ENCODE data around the gene MRGPRX2.

The MRGPRX2 gene

DNA sequence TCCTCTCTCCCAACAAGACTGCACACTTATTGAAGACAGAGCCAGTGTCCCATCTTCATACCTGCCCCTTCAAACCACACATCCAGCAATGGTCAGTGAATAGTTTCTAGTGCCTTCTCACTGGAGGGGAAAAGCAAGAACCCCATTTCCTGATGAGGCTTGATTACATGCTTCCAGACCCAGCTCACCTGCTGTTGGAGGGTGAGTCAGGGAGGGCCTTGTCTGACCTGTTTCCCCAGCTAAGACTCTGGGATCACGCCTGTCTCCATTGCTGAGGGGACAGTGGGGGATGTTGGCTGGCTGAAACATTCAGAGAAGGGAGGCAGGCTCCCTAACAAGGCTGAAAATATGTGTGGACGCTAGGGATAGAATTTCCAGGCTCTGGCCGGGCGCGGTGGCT is 28.9 kb upstream of the MRGPRX2 start:
- Histone ChIP-seq H3K4me1 (ENCODE audit: control insufficient read depth, insufficient read depth, low read length) (no peaks in the 10 kb centered on the region), H3K4me3 (ENCODE audit: low read length) (no peak overlapping the region), H3K9ac (ENCODE audit: low read length) (no peak overlapping the region), H3K27ac (ENCODE audit: low read depth, low read length) (no peak overlapping the region), H3K36me3 (ENCODE audit: control insufficient read depth, insufficient read depth, low read length) (no peaks in the 10 kb centered on the region), H3K27me3 (ENCODE audit: control insufficient read depth, insufficient read depth, low read length) (no peaks in the 10 kb centered on the region)

DNA sequence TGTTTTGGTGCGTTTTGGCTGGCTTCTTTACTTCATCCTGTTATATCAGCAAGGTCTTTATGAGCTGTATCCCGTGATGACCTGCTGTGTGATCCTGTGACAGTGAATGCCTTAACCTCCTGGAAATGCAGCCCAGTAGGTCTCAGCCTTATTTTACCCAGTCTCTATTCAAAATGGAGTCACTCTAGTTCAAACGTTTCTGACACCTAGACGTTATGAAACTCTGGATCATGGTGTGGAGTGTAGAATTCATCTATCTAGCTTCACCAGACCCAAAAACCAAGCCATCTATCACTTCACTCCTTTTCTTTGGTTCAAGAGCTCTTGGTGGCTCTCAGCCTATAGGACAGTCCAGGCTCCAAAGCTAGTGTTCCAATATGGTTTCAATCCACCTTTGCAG is 28.3 kb upstream of the MRGPRX2 start:
- H3K4me3 ChIP-seq (ENCODE audit: low read length) = no peak overlapping the region
- no peak overlapping the region for H3K9ac ChIP-seq (ENCODE audit: low read length)
- no peaks in the 10 kb centered on the region for H3K4me1 ChIP-seq (ENCODE audit: control insufficient read depth, insufficient read depth, low read length)
- H3K27ac ChIP-seq (ENCODE audit: low read depth, low read length) = no peak overlapping the region
- no peaks in the 10 kb centered on the region for H3K27me3 ChIP-seq (ENCODE audit: control insufficient read depth, insufficient read depth, low read length)
- H3K36me3 ChIP-seq (ENCODE audit: control insufficient read depth, insufficient read depth, low read length) = no peaks in the 10 kb centered on the region

DNA sequence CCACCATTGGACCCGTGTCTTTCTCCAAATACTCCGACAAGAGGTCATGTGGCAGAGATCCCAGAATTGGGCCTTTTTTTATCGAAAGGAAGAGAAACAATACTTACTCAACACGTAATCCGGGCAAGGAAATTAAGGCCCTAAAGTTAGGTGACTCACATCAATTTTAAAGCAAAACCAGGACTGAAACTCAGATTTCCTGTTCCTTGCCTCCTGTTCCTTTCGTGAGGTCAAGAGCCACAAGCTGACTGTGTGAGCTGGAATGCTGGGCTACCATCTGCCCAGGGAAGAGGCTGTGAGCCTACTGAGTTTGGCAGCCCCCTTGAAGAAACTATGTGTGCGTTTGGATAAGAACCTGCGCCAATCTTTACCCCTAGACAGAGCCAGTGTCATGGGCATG is 27.1 kb upstream of the MRGPRX2 start:
- no peak overlapping the region for H3K27ac ChIP-seq (ENCODE audit: low read depth, low read length)
- no peaks in the 10 kb centered on the region for H3K4me1 ChIP-seq (ENCODE audit: control insufficient read depth, insufficient read depth, low read length)
- H3K27me3 ChIP-seq (ENCODE audit: control insufficient read depth, insufficient read depth, low read length) = no peaks in the 10 kb centered on the region
- H3K4me3 ChIP-seq (ENCODE audit: low read length) = no peak overlapping the region
- H3K9ac ChIP-seq (ENCODE audit: low read length) = no peak overlapping the region
- no peaks in the 10 kb centered on the region for H3K36me3 ChIP-seq (ENCODE audit: control insufficient read depth, insufficient read depth, low read length)

DNA sequence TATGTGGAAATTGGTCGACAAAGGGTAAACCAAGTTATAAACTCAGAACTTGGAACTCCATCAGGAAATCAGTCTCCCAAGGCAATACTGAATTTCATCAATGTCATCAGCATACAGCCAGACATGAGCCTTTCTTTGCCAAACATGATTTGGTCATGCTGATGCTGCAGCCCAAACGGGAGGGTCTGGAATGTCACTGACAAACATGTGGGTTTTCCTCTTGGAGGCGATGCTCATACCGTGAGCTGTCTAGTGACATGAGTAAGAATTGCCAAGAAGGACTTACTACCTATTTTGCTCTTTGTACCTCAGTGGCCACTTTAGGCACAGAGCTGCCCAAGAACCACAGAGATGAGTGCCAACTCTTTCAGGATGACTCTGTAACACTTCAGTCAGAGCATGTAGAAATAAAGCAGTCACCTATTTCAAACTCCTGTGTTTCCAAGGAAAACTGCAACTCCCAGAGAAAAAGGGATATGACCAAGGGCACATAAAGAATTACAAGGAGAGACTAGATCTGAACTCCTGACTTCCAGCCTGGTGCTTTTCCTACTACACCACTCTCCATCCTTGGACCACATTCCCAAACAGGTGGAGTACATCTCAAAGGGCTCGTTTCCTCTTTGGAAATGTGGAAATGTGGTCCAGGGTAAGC is 24.3 kb upstream of the MRGPRX2 start:
- H3K27me3 ChIP-seq (ENCODE audit: control insufficient read depth, insufficient read depth, low read length) = no peaks in the 10 kb centered on the region
- H3K4me3 ChIP-seq (ENCODE audit: low read length) = no peak overlapping the region
- no peaks in the 10 kb centered on the region for H3K36me3 ChIP-seq (ENCODE audit: control insufficient read depth, insufficient read depth, low read length)
- H3K4me1 ChIP-seq (ENCODE audit: control insufficient read depth, insufficient read depth, low read length) = no peaks in the 10 kb centered on the region
- H3K27ac ChIP-seq (ENCODE audit: low read depth, low read length) = no peak overlapping the region
- H3K9ac ChIP-seq (ENCODE audit: low read length) = no peak overlapping the region

DNA sequence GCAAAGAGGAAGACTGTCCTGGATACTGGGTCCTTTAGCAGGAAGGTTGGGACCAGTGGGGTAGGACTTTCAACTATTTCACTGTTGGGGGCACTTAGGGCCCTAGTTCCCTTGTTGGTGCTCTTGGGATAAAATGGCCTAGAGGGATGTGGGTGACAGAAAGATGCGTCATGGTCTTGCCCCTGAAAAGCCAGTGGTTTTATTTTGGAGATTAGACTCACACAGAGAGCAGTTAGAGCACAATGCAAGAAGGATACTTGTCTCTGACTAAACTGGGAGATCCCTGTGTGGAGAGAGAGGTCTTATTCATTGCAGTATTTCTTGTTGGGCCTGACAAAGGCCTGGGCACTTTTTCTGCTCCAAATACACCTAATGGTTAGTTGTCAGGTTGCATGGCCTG is 22.6 kb upstream of the MRGPRX2 start:
- no peaks in the 10 kb centered on the region for H3K27me3 ChIP-seq (ENCODE audit: control insufficient read depth, insufficient read depth, low read length)
- no peaks in the 10 kb centered on the region for H3K4me1 ChIP-seq (ENCODE audit: control insufficient read depth, insufficient read depth, low read length)
- H3K9ac ChIP-seq (ENCODE audit: low read length) = no peak overlapping the region
- no peaks in the 10 kb centered on the region for H3K36me3 ChIP-seq (ENCODE audit: control insufficient read depth, insufficient read depth, low read length)
- H3K4me3 ChIP-seq (ENCODE audit: low read length) = no peak overlapping the region
- no peak overlapping the region for H3K27ac ChIP-seq (ENCODE audit: low read depth, low read length)

DNA sequence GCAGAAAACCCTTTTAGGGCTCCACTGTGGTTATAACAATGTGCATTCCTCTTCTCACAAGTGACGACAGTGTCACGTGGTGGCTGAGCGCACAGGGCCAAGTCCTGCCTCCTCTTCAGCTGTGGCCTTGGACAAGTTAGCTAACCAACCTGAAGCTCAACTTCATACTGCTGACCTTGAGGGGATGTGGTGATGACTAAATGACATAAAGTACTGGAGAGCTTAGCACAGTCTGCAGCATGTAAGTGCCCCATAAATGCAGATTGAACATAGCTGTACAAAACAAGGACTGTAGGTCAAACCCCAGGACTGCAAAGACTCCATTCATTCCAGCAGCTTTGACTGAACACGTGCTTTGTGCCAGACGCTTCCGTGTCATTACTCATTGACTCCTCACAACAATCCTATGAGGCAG is 20.1 kb upstream of the MRGPRX2 start:
- no peak overlapping the region for H3K9ac ChIP-seq (ENCODE audit: low read length)
- H3K4me1 ChIP-seq (ENCODE audit: control insufficient read depth, insufficient read depth, low read length) = no peaks in the 10 kb centered on the region
- no peak overlapping the region for H3K4me3 ChIP-seq (ENCODE audit: low read length)
- H3K36me3 ChIP-seq (ENCODE audit: control insufficient read depth, insufficient read depth, low read length) = no peaks in the 10 kb centered on the region
- H3K27ac ChIP-seq (ENCODE audit: low read depth, low read length) = no peak overlapping the region
- H3K27me3 ChIP-seq (ENCODE audit: control insufficient read depth, insufficient read depth, low read length) = no peaks in the 10 kb centered on the region

DNA sequence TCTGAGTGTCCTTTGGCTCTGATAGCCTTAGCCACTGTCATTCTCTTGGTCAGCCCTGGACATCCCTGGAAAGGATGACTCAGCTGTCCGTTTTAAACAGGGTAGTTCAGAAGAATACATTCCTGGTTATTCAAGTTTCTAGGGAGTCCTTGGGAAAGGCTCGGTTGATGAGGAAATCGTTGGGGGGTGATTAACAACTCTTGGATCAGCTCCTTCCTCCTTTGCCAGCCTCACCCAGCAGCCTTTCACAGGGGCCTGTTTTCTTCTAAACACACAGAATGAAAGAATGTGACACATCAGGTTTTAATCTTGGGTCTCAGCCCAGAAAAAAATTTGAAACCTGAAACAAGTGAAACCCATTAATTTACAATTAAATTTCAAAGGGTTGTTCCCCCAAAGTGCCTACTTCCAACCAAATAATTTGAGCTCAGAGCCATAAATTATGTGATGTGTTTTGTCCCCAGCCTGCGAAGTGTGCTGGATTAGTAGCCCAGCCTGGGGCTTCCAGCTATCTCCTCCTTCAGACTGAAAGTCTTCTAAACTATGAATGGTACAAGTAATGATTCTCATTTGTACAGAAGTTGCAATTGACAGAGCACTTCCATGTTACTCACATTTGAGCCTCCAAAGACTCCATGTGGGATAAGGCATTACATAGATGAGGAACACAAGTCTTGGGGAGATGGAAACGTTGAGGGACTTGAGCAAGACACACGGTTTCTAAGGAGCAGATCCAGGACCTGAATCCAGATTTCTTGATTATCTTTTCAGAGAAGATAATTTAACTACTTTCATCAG is 19.3 kb upstream of the MRGPRX2 start:
- Histone ChIP-seq H3K4me3 (ENCODE audit: low read length) (no peak overlapping the region), H3K27ac (ENCODE audit: low read depth, low read length) (no peak overlapping the region), H3K27me3 (ENCODE audit: control insufficient read depth, insufficient read depth, low read length) (no peaks in the 10 kb centered on the region), H3K4me1 (ENCODE audit: control insufficient read depth, insufficient read depth, low read length) (no peaks in the 10 kb centered on the region), H3K36me3 (ENCODE audit: control insufficient read depth, insufficient read depth, low read length) (no peaks in the 10 kb centered on the region), H3K9ac (ENCODE audit: low read length) (no peak overlapping the region)

DNA sequence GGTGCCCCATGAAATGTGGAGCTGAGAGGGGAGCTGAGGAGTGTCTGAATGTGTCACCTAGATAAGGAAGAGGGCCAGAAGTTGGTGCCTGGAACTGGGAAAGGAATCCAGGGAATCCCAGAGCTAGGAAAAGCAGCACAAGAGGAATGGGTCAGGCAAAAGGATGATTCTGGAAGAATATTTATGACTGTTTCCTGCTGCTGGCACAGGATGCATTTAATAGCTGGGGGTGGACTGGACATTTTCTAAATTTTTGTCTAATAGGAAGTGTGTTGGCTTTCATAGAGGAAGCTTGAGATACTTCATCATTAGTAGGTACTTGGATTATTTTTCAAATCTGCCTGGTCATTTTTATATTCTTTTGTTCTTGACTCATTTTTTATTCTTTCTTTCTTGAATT is 17.4 kb upstream of the MRGPRX2 start:
- no peaks in the 10 kb centered on the region for H3K4me1 ChIP-seq (ENCODE audit: control insufficient read depth, insufficient read depth, low read length)
- H3K27me3 ChIP-seq (ENCODE audit: control insufficient read depth, insufficient read depth, low read length) = no peaks in the 10 kb centered on the region
- H3K36me3 ChIP-seq (ENCODE audit: control insufficient read depth, insufficient read depth, low read length) = no peaks in the 10 kb centered on the region
- no peak overlapping the region for H3K9ac ChIP-seq (ENCODE audit: low read length)
- no peak overlapping the region for H3K4me3 ChIP-seq (ENCODE audit: low read length)
- no peak overlapping the region for H3K27ac ChIP-seq (ENCODE audit: low read depth, low read length)

DNA sequence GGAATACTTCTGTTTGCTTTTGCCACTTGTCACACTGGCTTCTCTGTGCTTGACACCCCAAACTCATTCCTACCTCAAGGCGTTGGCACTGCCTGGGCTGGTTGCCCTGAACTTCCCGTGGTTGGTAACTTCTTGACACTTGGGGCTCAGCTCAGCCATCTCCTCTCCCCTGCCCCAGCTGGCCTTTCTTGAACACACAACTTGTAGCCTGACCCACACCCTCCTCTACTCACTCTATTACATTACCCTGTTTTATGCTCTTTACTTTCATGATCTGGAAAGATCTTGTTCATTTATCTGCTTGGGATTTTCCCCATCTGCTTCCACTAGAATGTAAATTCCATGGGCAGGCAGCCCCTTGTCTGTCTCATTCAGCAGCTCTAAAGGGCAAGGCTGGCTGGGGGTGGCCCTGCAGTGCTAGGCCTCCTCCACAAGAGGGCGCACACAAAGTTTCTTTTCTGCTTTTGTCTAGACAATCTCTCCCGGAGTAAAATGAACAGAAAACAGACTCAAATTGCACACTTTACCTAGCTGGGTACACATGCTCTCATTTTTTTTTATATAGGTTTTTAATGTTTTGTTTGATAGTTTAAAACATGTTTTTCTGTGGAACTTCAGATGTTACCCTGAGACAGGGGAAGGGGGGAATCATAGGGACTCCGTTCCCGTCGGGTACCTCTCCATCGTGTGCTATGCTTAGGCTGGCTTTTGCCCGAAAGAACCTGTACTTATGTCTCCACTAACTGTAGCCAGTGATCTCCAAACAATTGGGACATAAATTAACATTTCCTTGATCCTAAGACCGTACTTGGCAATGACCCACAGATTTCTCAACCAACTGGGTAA is 16.4 kb upstream of the MRGPRX2 start:
- Histone ChIP-seq H3K4me3 (ENCODE audit: low read length) (no peak overlapping the region), H3K27me3 (ENCODE audit: control insufficient read depth, insufficient read depth, low read length) (no peaks in the 10 kb centered on the region), H3K4me1 (ENCODE audit: control insufficient read depth, insufficient read depth, low read length) (no peaks in the 10 kb centered on the region), H3K27ac (ENCODE audit: low read depth, low read length) (no peak overlapping the region), H3K36me3 (ENCODE audit: control insufficient read depth, insufficient read depth, low read length) (no peaks in the 10 kb centered on the region), H3K9ac (ENCODE audit: low read length) (no peak overlapping the region)

DNA sequence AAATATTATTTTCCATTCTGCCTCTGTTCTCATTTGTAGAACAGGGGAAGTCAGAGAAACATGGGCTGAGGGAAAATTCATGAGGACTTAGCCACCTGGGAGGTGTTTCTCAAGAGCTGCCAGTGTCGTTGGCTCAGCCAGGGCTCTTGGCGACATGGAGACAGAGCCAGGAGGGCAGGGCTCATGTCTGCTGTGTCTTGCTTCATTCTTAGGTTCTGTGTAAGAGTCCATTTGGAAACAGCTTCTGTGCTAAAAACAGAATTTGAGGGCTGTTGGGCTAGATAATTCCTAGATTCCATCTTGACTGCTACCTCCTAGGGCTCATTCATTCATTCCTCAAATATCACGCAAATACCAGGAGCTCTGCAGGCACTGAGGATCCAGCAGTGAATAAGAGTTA is 15.1 kb upstream of the MRGPRX2 start:
- no peaks in the 10 kb centered on the region for H3K4me1 ChIP-seq (ENCODE audit: control insufficient read depth, insufficient read depth, low read length)
- H3K9ac ChIP-seq (ENCODE audit: low read length) = no peak overlapping the region
- H3K27ac ChIP-seq (ENCODE audit: low read depth, low read length) = no peak overlapping the region
- no peaks in the 10 kb centered on the region for H3K36me3 ChIP-seq (ENCODE audit: control insufficient read depth, insufficient read depth, low read length)
- H3K4me3 ChIP-seq (ENCODE audit: low read length) = no peak overlapping the region
- no peaks in the 10 kb centered on the region for H3K27me3 ChIP-seq (ENCODE audit: control insufficient read depth, insufficient read depth, low read length)

DNA sequence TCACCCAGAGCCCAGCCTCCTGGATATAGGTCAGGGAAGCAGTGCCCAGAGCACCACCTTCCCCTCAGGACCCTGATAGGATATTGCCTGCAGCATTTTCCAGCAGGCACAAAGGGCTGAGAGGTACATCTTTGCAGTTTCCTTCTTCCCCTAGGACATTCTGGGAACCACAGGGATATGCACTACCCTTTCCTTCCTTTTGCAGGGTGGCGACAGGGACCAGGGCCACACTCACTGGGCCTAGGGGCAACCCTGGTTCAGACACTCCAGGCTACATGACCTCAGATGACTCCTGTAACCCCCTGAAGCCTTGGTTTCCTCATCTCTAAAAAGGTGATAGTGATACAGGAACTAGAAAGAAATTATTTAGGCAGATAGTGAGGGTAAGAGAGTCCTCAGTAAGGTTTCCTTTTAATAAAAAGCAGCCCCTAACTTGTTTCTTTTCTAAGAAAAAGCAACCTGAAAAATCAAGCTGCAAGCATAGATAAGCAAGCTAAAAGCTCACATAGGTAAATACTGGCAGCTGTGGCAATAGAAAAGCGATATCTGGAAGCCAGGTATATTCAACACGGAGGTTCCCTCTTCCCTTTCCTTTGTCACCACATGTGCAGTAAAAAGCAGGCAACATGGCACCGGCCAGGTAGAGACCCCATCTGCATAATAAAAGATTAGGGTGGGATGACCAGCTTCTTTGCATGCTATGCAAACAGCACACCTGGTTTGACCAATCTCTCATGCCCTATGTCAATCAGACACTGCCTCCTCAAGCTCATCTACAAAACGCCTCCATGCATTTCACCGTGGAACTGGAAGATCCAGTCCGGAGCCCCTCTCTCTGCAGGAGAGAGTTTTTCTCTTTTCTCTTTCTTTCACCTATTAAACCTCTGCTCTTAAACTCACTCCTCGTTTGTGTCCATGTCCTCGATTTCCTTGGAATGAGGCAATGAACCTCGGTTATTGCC is 13.2 kb upstream of the MRGPRX2 start:
- Histone ChIP-seq H3K9ac (ENCODE audit: low read length) (no peak overlapping the region), H3K4me3 (ENCODE audit: low read length) (no peak overlapping the region), H3K27ac (ENCODE audit: low read depth, low read length) (no peak overlapping the region), H3K36me3 (ENCODE audit: control insufficient read depth, insufficient read depth, low read length) (no peaks in the 10 kb centered on the region), H3K27me3 (ENCODE audit: control insufficient read depth, insufficient read depth, low read length) (no peaks in the 10 kb centered on the region), H3K4me1 (ENCODE audit: control insufficient read depth, insufficient read depth, low read length) (no peaks in the 10 kb centered on the region)

DNA sequence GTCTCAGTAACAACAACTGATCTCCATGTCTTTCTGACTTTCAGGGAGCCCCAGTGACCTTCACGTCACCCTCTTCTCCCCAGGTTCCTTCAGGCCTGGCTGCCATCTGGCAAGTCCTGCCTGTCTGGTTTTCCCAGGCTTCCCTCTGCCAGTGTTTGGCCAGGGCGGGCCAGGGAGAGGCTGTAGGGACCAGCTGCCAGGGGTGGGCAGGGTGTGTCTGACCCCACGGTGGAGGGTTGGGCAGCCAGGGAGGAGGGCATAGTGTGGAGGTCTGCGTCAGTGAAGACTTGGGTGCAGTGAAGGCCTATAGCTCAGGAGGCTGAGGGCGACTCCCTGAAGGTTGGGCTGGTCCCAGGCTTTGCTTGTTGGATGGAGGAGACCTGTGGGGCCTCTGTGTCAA is 11.9 kb upstream of the MRGPRX2 start:
- H3K9ac ChIP-seq (ENCODE audit: low read length) = no peak overlapping the region
- no peaks in the 10 kb centered on the region for H3K27me3 ChIP-seq (ENCODE audit: control insufficient read depth, insufficient read depth, low read length)
- no peak overlapping the region for H3K4me3 ChIP-seq (ENCODE audit: low read length)
- no peaks in the 10 kb centered on the region for H3K4me1 ChIP-seq (ENCODE audit: control insufficient read depth, insufficient read depth, low read length)
- H3K27ac ChIP-seq (ENCODE audit: low read depth, low read length) = no peak overlapping the region
- H3K36me3 ChIP-seq (ENCODE audit: control insufficient read depth, insufficient read depth, low read length) = no peaks in the 10 kb centered on the region

All from rectal smooth muscle tissue (tissue), 1 donor.